Fibroblast of villous mesenchyme (primary cell): ENCODE results near the gene PLXNB3. TPM values are rescaled to one million over a fixed set of nuclear protein-coding genes. Genes with fewer than 3 reads are reported as not detected.
"Not testable (repeated sequence)": the region's sequence is repeated elsewhere in the genome, so short reads cannot be mapped to it uniquely, and the experiment has no call there.

ENCODE experiments used
- DNase-seq: peaks from one replicate; pipeline ENCODE4 v3.0.0-alpha.2; 2010; ENCODE audit warnings: low read depth
- H3K4me3 ChIP-seq: 2 replicates; pipeline ENCODE4 v1.5.1; 2011; ENCODE audit warnings: low read depth, mild to moderate bottlenecking, low read length
- total RNA-seq: library from RNA; depleted of rRNA; stranded (reverse); fragments of >200 nt; gene quantifications from 2 replicates; pipeline ENCODE4 v1.2.3, GENCODE V29; 2012
- TF ChIP-seq, protein P1 (sequence below): IDR thresholded peaks from 2 replicates; pipeline ENCODE4 v1.5.1; 2012; ENCODE audit warnings: low read depth, mild to moderate bottlenecking, low read length; ENCODE audit not compliant: insufficient read depth

The PLXNB3 gene
- total RNA-seq, 1 donor = 3.0 TPM

DNA sequence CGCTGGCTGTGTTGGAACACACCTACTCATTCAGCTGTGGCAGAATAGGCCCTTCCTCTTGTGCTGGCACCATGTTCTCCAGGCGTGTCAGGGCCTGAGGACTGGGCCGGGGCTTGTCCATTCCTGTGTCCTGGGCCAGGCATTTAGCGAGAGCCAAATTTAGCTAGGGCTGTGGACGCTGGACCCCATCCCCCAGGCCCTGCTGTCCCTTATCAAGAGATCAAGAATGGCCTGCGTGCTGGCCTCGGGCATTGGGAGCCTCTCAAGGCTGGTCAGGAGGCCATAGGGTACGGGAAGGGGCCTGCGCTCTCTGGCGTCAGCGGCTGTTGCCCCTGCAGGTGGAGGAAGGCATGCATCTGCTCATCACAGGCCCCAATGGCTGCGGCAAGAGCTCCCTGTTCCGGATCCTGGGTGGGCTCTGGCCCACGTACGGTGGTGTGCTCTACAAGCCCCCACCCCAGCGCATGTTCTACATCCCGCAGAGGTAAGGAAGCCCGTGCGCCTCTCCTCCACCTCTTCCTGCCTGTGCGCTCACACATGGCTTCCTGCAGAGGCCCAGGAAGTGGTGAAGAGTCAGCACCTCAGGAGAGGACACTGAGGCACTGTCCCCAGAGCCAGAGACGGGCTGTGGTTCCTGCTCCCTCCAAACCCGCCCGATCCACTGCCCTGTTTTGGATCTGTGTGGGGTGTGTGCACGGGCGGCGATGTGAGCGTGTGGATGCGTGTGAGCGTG is 24.1 kb upstream of the PLXNB3 start:
- TF ChIP-seq, protein P1, sequence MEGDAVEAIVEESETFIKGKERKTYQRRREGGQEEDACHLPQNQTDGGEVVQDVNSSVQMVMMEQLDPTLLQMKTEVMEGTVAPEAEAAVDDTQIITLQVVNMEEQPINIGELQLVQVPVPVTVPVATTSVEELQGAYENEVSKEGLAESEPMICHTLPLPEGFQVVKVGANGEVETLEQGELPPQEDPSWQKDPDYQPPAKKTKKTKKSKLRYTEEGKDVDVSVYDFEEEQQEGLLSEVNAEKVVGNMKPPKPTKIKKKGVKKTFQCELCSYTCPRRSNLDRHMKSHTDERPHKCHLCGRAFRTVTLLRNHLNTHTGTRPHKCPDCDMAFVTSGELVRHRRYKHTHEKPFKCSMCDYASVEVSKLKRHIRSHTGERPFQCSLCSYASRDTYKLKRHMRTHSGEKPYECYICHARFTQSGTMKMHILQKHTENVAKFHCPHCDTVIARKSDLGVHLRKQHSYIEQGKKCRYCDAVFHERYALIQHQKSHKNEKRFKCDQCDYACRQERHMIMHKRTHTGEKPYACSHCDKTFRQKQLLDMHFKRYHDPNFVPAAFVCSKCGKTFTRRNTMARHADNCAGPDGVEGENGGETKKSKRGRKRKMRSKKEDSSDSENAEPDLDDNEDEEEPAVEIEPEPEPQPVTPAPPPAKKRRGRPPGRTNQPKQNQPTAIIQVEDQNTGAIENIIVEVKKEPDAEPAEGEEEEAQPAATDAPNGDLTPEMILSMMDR = no peak
- H3K4me3 ChIP-seq = no peak overlapping the region
- DNase-seq = no peak

DNA sequence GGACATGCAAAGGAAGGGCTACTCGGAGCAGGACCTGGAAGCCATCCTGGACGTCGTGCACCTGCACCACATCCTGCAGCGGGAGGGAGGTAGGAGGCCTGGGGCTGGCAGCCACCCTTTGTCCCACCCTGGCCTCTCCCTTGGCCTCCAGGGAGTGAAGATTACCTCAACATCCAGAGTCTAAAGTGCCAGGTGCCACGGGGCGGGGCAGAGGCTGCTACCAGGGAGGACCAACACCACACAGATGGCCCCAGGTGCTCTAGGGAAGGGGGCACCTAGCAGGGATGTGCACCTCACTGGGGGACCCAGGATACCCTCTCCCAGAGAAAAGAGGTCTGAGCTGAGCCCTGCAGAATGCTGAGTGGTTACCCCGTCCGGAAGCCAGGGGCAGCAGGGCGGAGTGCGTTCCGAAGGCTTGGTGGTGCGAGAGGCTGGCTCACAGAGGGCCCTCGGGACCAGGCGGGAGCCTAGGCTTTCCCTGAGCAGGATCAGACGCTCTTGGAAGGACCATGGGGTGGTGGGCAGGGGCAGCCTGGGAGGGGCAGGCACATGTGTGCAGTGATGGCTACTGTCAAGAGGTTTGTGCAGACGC is 23.3 kb upstream of the PLXNB3 start:
- no peak overlapping the region for H3K4me3 ChIP-seq
- TF ChIP-seq, protein P1 = no peak
- no peak for DNase-seq

DNA sequence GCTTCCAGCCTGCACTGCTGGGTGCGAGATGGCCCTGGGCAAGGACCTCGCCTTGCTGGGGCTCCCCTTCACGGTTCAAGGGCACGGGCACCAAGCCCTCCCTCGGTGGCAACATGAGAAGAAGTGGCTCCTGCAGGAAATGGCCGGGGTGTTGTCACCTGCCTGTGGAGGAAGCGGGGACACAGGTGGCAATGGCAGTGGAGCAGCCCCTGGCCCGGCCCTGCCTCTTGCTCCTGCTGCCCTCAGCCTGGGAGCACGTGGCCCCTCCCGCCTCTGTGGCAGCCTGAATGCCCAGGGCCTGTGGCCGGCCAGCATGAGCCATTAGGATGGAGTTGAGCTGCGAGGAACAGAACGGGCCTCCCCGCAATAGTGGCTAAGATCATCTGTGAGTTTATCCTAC is 22.6 kb upstream of the PLXNB3 start:
- TF ChIP-seq, protein P1 = no peak
- no peak overlapping the region for H3K4me3 ChIP-seq
- no peak for DNase-seq

DNA sequence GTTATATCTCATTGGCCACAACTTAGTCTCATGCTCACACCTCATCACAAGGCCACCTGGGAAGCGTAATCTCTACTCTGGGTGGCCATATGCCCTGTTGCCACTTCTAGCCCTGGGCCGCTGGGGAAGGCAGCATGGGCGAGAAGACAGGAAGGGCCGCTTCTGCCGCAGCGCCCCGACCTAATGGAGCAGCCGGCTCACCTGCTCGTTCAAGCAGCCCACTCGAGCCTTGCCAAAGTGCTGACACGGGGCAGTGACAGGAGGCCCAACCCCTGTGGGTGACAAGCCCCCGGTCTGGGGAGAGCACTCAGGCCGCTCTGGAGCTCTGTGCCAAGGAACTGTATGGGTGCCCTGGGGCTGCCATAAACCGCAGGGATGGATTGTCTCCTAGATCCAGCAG is 21.9 kb upstream of the PLXNB3 start:
- DNase-seq, H3K4me3 ChIP-seq: not testable (repeated sequence)

DNA sequence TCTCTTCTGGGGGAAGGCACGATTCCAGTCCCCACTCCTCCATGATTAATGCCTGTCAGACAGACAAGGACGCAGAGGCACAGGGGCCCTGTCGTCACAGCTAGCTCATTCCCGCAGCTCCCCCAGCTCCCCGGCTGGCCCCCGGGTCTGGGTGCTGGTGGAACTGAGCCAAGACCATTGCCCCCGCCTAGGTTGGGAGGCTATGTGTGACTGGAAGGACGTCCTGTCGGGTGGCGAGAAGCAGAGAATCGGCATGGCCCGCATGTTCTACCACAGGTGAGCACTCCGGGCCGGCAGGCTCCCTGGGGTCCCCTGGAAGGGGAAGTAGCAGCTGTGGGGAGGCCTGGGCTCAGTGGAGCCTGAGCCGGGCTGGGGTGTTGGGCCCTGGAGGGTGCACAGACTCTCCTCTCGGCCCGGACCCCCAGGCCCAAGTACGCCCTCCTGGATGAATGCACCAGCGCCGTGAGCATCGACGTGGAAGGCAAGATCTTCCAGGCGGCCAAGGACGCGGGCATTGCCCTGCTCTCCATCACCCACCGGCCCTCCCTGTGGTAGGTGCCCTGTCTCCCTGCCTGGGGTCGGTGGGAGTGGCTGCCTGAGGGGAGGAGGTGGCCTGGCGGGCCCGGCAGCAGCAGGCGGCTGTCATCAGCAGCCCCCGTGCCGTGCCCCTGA is 21.1 kb upstream of the PLXNB3 start:
- not testable (repeated sequence) for H3K4me3 ChIP-seq, DNase-seq

DNA sequence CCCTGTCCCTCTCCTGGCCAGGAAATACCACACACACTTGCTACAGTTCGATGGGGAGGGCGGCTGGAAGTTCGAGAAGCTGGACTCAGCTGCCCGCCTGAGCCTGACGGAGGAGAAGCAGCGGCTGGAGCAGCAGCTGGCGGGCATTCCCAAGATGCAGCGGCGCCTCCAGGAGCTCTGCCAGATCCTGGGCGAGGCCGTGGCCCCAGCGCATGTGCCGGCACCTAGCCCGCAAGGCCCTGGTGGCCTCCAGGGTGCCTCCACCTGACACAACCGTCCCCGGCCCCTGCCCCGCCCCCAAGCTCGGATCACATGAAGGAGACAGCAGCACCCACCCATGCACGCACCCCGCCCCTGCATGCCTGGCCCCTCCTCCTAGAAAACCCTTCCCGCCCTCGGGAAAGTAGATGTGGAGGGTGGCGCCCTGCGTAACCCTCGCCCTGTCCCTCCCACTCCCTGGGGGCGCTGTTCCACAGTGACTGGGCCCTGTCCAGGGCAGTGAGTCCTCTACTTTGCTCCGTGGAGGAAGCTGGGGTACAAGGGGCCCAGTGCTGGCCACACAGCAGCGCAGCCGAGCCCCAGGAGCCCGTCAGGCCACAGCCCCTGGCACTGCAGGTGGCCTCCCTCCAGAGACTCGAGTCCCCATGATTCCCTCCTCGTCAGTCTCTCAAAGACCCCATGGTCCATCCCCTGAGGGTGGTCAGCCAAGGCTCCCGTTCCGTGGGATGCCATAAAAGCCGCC is 20.4 kb upstream of the PLXNB3 start:
- not testable (repeated sequence) for H3K4me3 ChIP-seq
- peak; percentile 32 for DNase-seq

DNA sequence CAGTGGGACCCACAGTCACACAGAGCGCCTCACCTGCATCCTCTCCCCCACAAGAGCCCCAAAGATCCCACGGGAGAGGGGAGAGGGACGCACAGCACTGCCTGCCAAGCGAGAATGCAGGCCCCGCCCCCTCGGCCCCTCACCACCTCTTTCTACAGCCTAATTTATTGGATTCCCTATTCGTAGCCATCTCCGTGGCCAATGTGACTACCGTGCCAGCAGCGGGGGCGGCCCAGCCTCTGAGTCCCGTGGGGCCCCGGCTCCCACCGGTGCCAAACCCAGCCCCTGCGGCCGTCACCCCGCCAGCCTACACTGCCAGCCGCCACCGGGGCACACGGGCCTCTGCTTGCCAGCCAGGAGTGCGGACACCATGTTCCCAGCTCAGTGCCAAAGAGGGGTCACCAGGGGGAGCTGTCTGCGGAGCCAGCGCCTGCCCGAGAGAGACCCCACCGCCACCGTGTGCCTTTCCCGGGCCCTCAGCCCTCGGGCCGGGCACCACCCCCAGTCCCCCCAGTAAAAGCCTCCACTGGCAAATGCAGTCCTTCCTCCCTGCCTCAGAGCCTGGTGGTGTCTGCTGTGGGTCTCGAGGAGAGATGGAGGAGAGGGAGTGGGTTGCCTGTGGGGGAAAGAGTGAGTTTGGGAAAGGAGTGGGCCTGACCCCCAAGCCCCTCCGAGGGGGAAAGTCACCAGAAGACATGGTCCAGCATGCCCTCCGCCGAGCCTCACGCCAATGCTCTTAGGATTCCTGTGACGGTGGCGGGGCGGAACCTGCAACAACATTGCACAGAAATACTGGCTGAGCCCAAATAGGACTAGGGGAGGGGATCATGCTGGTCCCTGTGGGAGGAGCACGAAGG is 19.6 kb upstream of the PLXNB3 start:
- DNase-seq = no peak
- TF ChIP-seq, protein P1 = no peak
- H3K4me3 ChIP-seq = no peak overlapping the region

DNA sequence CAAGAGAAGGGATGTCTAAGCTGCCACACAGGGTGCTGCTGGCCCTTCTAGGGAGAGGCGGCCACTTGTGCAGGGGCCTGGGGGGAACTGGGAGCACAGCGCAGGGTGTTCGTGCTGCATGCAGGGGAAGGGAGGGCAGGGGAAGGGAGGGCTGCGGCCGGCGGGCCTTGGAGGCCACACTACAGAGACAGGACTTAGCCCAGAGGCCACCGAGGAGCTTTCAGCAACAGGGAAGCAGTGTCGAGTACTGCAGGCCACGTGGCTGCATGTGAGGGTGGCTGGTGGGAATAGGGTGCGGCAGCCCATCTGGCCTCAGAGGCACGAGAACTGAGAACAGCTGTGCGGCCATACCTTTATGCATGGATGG is 19.0 kb upstream of the PLXNB3 start:
- DNase-seq = not testable (repeated sequence)

More for the DNA sequence above, 19.0 kb upstream of the PLXNB3 start:
- not testable (repeated sequence) for H3K4me3 ChIP-seq
